Fibroblast of mammary gland (primary cell): ENCODE data around the gene GINS3.
A peak's percentile ranks its signal among the peaks of the same experiment; 100 is the strongest.

ENCODE experiments used
- DNase-seq: peaks from one replicate; pipeline ENCODE4 v3.0.0-alpha.2; 2010; ENCODE audit warnings: low read depth
- H3K4me3 ChIP-seq: 2 replicates; pipeline ENCODE4 v1.5.1; 2011; ENCODE audit warnings: low read depth, mild to moderate bottlenecking, low read length, moderate library complexity; ENCODE audit not compliant: control insufficient read depth
- TF ChIP-seq, protein P1 (sequence below): conservative IDR thresholded peaks from 2 replicates; pipeline ENCODE4 v1.5.1; 2011; ENCODE audit warnings: low read depth, low read length, inconsistent platforms; ENCODE audit not compliant: control insufficient read depth, insufficient read depth

GINS3 gene

DNA sequence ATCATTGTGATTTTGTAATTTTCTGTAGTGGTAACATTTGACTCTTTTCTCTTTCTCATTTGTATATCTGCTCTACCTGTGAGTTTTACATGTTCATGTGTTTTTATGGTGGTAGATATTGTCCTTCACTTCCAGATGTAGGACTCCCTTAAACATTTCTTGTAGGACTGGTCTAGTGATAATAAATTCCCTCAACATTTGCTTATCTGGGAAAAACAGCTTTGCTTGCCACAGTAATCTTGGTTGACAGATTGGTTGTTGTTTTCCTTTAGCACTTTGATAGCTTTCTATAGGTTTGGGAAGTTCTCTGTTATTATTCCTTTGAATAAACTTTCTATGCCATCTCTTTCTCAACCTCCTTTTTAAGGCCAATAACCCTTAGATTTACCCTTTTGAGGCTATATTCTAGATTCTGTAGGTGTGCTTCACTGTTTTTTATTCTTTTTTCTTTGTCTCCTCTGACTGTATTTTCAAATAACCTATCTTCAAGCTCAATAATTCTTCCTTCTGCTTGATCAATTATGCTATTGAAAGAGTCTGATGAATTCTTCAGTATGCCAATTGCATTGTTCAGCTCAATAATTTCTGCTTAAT is 32.1 kb upstream of the GINS3 start:
- H3K4me3 ChIP-seq = no peak overlapping the region
- TF ChIP-seq, protein P1, sequence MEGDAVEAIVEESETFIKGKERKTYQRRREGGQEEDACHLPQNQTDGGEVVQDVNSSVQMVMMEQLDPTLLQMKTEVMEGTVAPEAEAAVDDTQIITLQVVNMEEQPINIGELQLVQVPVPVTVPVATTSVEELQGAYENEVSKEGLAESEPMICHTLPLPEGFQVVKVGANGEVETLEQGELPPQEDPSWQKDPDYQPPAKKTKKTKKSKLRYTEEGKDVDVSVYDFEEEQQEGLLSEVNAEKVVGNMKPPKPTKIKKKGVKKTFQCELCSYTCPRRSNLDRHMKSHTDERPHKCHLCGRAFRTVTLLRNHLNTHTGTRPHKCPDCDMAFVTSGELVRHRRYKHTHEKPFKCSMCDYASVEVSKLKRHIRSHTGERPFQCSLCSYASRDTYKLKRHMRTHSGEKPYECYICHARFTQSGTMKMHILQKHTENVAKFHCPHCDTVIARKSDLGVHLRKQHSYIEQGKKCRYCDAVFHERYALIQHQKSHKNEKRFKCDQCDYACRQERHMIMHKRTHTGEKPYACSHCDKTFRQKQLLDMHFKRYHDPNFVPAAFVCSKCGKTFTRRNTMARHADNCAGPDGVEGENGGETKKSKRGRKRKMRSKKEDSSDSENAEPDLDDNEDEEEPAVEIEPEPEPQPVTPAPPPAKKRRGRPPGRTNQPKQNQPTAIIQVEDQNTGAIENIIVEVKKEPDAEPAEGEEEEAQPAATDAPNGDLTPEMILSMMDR = no peak
- no peak for DNase-seq

DNA sequence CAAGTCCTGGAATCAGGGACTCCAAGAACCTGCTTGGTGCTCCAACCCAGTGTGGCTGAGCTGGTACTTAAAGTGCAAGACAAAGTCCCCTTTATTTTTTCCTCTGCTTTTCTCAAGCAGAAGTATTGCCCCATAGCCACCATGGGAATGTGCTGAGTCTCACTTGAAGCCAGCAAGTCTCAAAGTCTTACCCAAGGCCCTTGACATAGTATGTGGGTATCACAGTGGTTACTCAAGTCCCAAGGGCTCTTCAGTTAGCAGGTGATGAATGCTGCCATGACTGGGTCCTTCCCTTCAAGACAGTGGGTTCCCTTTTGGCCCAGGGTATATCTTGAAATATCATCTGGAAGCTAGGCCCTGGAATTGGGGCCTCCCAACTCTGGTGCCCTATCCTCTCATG is 30.5 kb upstream of the GINS3 start:
- DNase-seq = no peak
- no peak overlapping the region for H3K4me3 ChIP-seq
- TF ChIP-seq, protein P1 = no peak

DNA sequence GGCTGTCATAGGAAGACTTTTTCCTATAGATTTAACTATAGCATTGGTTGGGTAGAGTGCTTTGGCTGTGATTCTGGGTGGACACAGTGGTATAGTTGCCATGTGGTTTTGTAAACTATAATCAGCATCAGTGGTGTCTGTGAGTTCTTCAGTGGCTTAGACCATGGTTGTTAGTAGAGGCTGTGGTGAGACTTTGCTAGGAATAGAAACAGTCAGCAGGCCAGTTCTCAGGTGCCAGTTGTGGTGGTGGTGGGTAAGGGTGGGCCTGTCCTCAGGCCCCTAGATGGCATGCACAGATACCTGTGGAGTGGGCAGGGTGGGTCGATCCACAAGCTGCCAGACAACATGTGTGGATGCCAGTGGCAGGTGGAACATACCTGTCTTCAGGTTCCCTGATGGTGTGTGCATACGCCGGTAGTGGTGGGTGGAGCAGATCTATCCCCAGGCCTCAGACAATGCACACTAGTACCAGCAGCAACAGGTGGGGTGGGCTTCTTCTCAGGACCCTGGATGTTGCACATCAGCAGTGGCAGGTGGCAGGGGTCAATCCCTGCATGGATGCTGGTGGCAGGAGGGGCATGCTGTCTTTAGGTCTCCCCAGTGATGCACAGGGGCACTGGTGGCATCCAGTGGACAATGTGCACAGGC is 28.4 kb upstream of the GINS3 start:
- no peak overlapping the region for H3K4me3 ChIP-seq
- TF ChIP-seq, protein P1 = no peak
- no peak for DNase-seq

DNA sequence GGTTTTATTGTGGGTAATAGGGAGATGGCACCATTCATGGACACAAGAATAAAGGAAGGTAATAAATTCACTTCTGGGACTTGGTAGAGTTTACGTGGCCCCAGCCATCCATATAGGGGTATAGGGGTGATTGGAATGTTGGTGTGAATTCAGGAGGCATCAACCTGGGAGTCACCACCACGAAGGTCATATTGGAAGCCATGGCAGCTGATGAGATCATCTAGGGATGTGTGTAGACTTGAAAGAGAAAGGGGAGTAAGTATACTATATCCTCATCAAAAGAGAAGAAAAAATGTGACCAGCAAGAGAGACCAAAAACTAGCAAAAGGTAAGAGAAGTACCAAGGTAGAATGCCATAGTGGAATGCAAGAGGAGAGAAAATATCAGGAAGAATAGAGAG is 26.6 kb upstream of the GINS3 start:
- TF ChIP-seq, protein P1 = no peak
- DNase-seq = no peak
- H3K4me3 ChIP-seq = no peak overlapping the region

- no peak overlapping the region for H3K4me3 ChIP-seq
- TF ChIP-seq, protein P1 = no peak
- DNase-seq = peak; percentile 91
Measured at GRCh38 chr16:58366247-58367031, 25.8 kb upstream of the GINS3 start.

DNA sequence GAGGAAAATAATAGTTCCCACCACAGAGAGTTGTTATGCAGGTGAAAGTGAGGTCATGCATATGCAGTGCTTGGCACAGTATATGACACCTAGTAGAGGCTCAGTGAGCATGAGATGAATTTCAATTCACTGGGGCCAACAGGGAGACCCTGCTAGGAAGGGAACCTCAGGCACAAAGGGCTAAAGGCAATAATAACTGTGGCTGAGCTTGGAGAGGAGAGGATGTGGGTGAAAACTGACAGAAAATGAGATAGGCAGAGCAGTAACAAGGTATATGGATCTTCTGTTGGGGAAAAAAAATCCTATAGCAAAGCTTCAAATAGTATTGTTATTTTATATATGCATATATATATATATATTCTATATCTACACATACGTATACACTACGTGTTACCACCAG is 25.0 kb upstream of the GINS3 start:
- H3K4me3 ChIP-seq = no peak overlapping the region
- TF ChIP-seq, protein P1 = no peak
- no peak for DNase-seq
